ENCODE results near the gene METTL16.
"Not testable (repeated sequence)": the region's sequence is repeated elsewhere in the genome, so short reads cannot be mapped to it uniquely, and the experiment has no call there.

The METTL16 gene

DNA sequence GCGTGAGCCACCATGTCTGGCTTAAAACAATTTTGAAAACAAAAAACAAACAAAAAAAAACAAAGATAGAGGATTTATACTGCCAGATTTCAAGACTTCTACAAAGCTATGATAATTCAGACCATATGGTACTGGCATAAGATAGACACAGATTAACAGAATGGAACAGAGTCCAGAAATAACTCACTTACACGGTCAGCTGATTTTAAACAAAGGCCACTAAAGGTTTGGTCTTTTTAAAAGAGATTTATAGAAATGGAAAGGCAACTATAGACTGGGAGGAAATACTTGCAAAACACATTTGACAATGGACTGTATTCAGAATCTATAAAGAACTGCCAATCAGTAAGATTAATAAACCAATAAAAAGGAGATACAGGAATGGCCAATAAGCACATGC is 62.2 kb downstream of the METTL16 start:
- DNase-seq: peak in 1 of 2 experiments; percentile 31

DNA sequence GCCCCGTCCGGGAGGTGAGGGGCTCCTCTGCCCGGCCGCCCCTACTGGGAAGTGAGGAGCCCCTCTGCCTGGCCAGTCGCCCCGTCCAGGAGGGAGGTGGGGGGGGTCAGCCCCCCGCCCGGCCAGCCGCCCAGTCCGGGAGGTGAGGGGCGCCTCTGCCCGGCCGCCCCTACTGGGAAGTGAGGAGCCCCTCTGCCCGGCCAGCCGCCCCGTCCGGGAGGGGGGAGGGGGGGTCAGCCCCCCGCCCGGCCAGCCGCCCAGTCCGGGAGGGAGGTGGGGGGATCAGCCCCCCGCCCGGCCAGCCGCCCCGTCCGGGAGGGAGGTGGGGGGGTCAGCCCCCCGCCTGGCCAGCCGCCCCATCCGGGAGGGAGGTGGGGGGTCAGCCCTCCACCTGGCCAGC is 64.2 kb downstream of the METTL16 start:
- not testable (repeated sequence) for DNase-seq

DNA sequence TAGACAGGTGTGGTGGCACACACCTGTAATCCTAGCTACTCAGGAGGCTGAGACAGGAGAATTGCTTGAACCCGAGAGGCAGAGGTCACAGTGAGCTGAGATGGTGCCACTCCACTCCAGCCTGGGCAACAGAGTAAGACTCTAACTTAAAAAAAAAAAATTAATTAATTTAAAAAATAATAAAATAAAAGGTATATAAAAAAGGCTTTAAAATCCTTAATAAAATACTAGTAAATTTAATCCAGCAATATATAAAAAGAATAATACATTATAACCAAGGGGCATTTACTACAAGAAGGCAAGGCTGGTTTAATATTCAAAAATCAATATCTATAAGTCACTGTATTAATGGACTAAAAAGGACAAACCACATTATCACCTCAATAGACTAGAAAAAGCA is 66.0 kb downstream of the METTL16 start:
- no peak for DNase-seq

DNA sequence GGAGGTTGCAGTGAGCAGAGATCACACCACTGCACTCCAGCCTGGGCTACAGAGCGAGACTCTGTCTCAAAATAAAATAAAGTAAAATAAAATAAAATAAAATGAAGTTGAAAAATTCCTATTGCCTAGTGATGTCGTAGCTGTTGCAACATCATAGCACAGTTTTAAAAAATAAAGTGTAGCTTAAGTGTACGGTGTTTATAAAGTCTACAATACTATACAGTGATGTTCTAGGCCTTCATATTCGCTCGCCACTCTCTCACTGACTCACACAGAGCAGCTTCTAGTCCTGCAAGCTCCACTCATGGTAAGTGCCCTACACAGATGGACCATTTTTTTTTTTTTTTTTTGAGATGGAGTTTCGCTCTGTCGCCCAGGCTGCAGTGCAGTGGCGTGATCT is 67.3 kb downstream of the METTL16 start:
- peak in 1 of 2 experiments; percentile 12 for DNase-seq

DNA sequence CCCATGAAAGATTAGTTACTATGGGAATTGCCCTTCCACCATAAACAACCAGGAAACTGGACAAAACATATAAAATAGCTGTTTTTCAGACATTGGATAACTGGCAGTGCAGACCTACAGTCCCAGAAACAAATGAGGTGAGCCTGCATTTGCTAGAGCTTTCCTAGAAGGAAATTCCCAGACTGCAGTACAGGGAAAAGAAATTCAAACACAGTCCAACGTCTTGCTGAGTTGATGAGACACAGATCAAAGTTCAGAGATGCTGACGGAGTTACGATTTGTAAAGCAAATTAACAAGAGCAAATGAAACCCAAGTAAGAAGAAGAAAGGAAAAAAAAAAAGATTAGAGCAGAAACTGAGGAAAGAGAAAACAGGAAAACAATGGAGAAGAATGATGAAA is 69.5 kb downstream of the METTL16 start:
- no peak for DNase-seq

DNA sequence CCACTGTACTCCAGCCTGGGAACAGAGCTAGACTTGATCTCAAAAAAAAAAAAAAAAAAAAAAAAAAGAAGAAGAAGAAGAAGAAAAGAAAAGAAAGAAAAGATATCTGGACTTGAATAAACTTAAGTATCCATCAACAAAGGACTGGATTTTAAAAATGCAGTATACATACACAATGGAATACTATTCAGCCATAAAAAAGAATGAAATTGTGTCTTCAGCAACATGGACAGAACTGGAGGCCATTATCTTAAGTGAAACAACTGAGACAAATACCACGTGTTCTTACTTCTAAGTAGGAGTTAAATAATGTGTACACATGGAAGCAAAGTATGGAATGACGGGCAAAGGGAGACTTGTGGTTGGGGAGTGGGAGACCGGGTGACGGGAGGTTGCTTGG is 70.8 kb downstream of the METTL16 start:
- no peak for DNase-seq

- not testable (repeated sequence) for DNase-seq
These were observed 71.7 kb downstream of the METTL16 start for GRCh38 chr17:2439997-2440396.

- DNase-seq: no peak
These were observed 72.9 kb downstream of the METTL16 start for GRCh38 chr17:2438823-2439222.

DNA sequence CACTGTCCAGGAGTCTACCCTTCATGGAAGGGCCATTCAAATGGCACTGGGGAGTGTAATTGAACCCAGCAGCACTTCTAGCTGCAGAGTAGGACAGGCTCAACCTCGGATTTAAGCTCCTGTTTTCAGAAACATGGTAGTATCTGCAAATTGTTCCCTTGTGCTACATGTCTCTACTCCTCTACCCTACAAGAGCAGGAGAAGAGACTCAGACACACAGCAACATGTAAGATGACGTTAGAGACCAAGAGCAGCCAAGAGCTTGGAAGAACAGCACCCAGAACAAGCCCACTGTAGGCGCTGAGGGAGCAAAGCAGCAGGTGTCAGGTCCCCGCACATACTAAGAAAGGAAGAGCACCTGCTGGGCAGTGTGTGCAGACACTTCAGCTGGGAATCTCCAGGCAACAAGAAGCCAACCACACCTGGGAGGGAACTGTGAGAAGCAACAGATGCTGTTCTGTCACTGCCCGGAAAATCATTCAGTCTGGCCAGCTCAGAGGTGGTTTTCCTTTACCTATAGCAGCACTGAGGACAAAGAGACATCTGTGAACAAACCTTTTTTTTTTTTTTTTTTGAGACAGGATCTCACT is 75.3 kb downstream of the METTL16 start:
- DNase-seq: no peak

- DNase-seq: no peak
These were observed 75.8 kb downstream of the METTL16 start for GRCh38 chr17:2435862-2436261.

- no peak for DNase-seq
These were observed 76.4 kb downstream of the METTL16 start for GRCh38 chr17:2435181-2435741.

DNA sequence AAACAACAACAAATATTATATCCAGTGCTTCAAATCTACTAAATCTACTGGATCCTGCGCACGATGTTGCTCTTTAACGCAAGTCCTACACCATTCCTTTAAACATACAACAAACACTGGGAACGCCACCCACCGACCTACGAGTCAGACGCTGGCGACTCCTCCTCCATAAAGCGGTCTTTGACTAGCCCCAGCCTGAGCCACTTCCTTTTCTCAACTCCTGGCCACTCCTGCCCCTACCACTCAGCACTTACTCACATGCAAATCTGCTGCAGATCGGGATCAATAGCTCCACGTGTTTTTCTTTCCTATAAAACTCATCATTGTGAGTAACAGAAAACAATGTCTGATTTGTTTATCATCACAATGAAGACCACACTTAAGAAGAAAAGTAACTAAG is 78.0 kb downstream of the METTL16 start:
- DNase-seq: no peak

DNA sequence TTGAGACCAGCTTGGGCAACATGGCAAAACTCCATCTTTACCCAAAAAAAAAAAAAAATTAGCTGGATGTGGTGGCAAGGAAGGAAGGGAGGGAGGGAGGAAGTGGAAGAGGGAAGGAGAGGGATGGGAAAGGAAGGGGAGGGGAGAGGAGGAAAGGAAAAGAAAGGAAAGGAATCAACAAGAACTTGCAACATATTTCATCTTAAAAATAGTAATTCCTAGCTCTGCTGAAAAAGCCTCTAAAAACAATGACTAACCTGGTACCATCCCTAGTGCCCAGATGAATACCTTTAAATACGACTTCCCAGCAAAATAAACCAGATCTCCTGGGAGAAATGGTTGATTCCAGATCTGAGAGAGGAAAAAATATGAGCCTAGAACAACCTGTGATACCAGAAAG is 83.8 kb downstream of the METTL16 start:
- DNase-seq: no peak

GRCh38 chr17:2427215-2427614 is 84.5 kb downstream of the METTL16 start:
- DNase-seq: no peak

DNA sequence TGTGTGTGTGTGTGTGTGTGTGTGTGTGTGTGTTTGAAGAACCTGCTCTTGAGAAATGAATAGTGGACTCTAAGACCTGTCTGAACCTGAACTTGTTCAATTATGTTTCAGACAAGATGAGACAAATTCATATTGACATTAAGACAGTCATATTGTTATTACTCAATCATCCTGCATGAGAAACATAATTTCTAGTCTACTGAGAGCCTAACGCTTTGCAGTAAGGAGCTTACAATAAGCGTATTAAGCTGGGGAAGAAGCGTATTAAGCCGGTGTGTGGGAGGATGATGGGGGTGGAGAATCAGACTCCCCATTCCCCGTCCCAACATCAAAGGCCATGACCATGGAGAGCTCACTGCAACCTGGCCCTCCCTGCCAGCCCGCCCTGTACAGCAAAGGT is 88.4 kb downstream of the METTL16 start:
- DNase-seq: no peak

- peak in 1 of 2 experiments; percentile 8 for DNase-seq
These were observed 90.2 kb downstream of the METTL16 start for GRCh38 chr17:2421315-2422147.

GRCh38 chr17:2420176-2420575 is 91.5 kb downstream of the METTL16 start:
- DNase-seq: no peak

GRCh38 chr17:2419486-2419885 is 92.2 kb downstream of the METTL16 start:
- DNase-seq: no peak

DNA sequence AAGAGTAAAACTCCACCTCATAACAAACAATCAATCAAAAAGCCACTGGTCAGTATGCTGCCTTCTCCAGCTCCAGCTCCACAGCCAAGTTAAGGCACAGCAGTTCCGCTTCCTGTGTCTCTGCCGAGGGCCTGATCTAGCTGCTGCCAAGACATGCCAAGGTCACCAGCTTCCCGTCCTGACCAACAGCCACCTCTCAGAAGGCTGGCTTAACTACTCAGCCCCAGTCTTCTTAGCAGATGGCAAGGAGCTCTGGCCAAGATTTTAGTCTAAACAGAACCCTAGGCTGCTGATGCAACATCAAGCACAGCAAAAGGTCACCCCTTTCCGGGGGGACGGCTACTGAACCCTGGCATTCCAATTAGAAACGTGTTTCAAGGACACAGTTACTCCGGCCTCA is 93.1 kb downstream of the METTL16 start:
- DNase-seq: peak in 1 of 2 experiments; percentile 18

DNA sequence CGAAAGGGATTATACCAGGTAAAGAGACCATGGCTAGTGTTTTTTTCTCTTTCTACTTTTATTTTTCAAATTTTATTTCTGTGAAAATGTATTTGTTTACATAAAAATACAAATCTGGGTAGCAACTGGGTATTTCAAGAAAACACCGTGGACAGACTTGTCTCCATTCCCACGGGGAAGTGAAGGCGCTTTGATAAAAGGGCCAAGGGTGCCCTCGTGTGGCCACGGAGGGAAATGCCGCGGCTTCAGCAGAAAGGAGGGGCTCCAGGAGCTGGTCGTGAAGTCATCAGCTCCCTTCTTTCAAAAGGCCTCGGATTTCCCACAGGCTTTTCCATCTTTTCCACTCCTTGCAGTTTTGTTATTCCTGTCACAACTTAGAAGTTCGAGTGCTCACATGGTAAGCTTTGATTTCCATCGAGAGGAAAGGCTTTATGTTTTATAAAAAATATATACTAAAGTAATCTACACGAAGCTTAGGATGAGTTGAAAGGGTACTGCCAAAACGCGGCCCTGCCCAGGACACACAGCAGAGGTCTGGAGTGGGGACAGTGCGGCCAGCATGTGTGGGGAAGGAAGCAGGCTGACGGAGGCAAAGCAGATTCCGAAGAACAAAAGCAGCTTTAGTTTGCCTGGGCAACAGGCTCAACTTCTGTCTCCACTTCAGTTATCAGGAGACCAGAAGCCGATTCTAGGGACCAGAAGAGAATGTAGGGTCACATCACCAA is 95.5 kb downstream of the METTL16 start:
- DNase-seq: peak; percentile 48 to 88

DNA sequence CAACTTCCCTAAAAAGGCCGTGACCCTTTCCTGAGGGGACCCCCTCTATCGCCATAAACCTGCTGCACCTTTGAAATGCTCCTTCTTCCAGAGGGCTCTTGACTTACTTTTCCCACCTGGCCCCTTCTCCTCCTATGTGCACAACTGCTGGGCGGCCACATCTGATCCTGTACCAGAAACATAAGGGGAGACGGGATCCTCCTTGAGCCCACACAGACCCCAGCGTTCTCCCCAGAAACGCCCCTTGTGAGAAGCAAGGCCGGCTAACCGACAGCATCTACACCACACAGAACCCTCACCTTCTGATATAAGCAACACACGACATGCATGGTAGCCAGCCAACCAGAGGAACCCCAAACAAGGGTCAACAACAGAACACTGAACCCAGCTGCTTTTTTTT is 96.6 kb downstream of the METTL16 start:
- DNase-seq: no peak

DNA sequence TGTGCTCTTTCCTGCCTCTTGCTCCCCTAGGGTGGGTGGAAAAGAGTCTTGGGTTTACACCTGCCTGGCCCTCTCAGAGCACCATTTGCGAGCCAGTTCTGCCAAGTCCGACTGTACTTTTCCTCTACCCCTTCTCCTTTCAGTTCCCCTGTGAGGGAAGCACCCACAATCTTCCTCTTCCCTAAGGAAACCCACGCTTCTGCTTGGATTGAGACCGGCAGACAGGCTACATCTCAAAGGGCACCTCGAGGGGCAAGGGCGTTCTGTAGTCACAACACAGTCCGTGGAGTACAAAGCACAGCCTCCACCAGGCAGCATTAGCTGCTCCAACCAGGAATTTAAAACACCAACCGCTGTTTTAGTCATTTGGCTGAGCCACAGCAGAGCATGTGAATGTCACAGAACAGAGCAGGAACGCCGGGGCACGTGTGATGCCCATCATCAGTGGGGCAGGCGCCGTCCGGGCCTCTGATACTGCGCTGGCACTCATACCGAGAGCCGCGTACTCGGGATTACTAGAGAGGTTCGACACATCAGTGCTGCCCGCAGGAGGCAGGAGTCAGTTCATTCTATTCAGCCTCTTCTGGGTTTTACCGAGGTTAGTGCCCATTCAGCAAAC is 97.1 kb downstream of the METTL16 start:
- DNase-seq: no peak

DNA sequence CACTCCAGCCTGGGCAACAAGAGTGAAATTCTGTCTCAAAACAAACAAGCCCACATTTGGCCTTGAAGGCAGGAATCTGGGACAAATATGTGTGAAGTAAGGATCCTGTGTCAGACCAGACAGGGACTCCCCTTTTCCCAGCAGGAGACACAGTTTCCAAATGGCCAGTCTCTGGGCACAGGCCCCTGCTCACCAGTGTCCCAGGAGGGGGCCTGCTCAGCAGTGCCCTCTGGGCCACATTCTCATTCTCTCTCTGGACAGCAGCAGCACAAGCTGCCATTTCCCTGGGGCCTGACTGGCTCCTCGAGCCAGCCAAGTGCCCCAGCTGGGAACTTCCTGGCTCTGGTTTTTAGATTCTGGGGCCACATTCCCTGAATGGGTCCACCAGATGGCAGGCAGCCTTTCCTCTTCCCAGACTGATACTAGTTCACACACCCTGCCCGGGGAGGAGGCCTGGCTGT is 99.1 kb downstream of the METTL16 start:
- peak; percentile 32 to 89 for DNase-seq
